Stimulated activated naive B cell treated with anti-CD40 and anti-IgM and Interleukin-4, amounts not matched to agents 10 μg/mL and 1 μg/mL and 100 μg/mL, for 72 hours (primary cell): Measurements from ENCODE around the gene RAPGEF6.
A peak's percentile ranks its signal among the peaks of the same experiment; 100 is the strongest.
"Not testable (repeated sequence)": the region's sequence is repeated elsewhere in the genome, so short reads cannot be mapped to it uniquely, and the experiment has no call there.

Experiments used
- ATAC-seq, 2 donors: fragments of 150-1000 bp; cut with Tn5 transposase; replicated peaks; 2 replicates each; pipeline ENCODE4 v1.10.0; 2021; ENCODE audit warnings: moderate library complexity in 1 of 2
- DNase-seq: peaks from one replicate; pipeline ENCODE4 v3.0.0; 2021
- H3K27ac Mint-ChIP-seq: one replicate; pipeline ENCODE4 v1.8.0; 2022; ENCODE audit warnings: mild to moderate bottlenecking, mixed read lengths
- H3K27me3 Mint-ChIP-seq, 2 donors: one replicate each; pipeline ENCODE4 v1.8.0; 2022; ENCODE audit warnings: mixed read lengths in 2 of 2
- H3K36me3 Mint-ChIP-seq, 2 donors: one replicate each; pipeline ENCODE4 v1.8.0; 2022; ENCODE audit warnings: mixed read lengths in 2 of 2, mild to moderate bottlenecking in 1 of 2
- H3K4me1 Mint-ChIP-seq, 2 donors: one replicate each; pipeline ENCODE4 v1.8.0; 2022; ENCODE audit warnings: mixed read lengths in 2 of 2, mild to moderate bottlenecking in 1 of 2
- H3K4me3 Mint-ChIP-seq, 2 donors: one replicate each; pipeline ENCODE4 v1.8.0; 2022; ENCODE audit warnings: mild to moderate bottlenecking in 2 of 2, mixed read lengths in 2 of 2, moderate library complexity in 1 of 2
- H3K9me3 Mint-ChIP-seq, 2 donors: one replicate each; pipeline ENCODE4 v1.8.0; 2022; ENCODE audit warnings: mixed read lengths in 2 of 2, mild to moderate bottlenecking in 1 of 2

RAPGEF6 gene

DNA sequence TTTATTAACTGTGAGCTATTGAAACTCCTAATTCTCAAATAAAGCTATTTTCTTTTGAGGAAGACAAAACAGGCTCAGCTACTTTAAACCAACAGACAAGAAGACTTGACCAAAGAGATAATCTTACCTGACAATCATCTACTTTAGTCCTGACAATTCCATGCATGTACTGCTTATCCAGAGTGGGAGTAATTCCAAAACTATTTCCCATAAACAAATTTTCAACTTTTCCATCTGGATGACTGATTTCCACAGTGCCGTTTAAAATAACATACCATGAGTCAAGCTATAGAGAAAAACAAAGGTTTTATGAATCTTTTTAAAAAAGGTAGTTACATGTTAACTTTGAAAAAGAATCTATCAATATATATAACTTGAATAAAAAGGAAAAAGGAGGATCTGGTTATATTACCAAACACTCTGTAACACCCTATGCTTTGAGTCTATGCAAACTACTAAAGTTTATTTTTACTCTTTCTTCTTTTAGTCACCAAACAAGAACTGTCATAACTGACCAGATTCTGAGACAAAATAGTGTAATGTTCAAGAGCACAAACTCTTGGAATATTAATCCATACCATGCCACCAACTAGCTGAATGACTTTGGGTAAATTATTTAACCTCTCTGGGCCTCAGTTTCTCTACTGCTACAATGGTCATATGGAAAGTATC, 129.7 kb downstream of the RAPGEF6 start:
- H3K27me3 Mint-ChIP-seq = no peaks in the 10 kb centered on the region
- DNase-seq (no peak), ATAC-seq (no peak)
- H3K4me1 Mint-ChIP-seq = peaks cover 3 to 8% of the 10 kb centered on the region in 2 donors
- no peak overlapping the region for H3K4me3 Mint-ChIP-seq
- H3K36me3 Mint-ChIP-seq = peaks cover 18 to 42% of the 10 kb centered on the region in 2 donors
- no peak overlapping the region for H3K27ac Mint-ChIP-seq
- peaks cover 0 to 1% of the 10 kb centered on the region in 2 donors for H3K9me3 Mint-ChIP-seq

DNA sequence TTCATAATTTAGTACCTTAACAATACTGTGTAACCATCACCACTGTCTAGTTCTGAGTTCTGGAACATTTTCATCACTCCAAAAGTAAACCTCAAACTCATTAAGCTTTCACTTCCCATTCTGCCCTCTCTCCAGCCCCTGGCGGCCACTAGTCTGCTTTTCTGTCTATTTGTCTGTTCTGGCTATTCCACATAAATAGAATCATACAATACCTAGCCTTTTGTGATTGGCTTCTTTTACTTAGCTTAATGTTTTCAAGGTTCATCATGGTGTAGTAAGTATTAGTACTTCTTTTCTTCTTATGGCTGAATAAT, 138.7 kb downstream of the RAPGEF6 start:
- peaks cover 26 to 63% of the 10 kb centered on the region in 2 donors for H3K36me3 Mint-ChIP-seq
- peak overlapping the region in 1 of 2 donors; percentile 14 for H3K4me3 Mint-ChIP-seq
- no peak overlapping the region for H3K27ac Mint-ChIP-seq
- ATAC-seq (peak; percentile 100), DNase-seq (peak; percentile 28)
- H3K27me3 Mint-ChIP-seq = no peaks in the 10 kb centered on the region
- no peaks in the 10 kb centered on the region for H3K9me3 Mint-ChIP-seq
- peaks cover 5 to 22% of the 10 kb centered on the region in 2 donors for H3K4me1 Mint-ChIP-seq

DNA sequence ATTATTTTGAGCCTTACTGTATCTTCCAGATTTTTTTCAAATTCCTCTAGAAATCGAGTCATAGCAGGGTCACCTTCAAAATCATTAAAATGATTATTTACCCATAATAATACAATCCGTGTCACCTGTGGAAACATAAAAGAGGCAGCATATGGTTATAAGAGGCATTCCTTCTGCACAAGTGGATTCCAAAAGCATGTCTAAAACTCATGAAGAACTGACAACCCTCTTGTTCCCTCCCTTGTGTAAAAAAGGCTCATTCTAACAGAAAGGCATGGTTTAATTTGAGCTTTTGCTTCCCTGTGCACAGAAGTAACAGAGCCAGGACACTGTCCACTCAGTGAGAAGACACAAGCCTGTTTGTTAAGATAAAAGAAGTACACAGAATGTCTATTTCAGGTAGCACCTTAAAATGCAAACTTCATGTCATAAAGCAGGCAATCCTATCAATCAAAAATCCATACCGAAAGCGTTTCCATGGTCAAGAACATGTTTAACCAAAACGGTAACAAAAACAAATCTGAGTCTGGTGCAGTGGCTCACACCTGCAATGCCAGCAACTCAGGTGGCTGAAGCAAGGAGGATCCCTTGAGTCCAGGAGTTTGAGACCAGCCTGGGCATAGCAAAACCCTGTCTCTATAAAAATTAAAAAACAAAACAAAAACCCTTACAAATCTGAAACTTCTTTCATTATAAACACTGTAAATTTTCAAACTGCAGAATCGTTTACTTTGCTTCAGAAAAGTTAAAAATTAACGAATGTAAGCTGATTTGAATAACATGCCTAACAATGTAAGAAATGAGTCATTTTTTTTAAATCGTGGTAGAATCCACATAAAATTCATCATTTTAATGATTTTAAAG, 139.3 kb downstream of the RAPGEF6 start:
- Mint-ChIP-seq H3K27me3 (no peaks in the 10 kb centered on the region), H3K36me3 (peaks cover 27 to 58% of the 10 kb centered on the region in 2 donors), H3K9me3 (no peaks in the 10 kb centered on the region), H3K4me1 (peaks cover 5 to 28% of the 10 kb centered on the region in 2 donors), H3K4me3 (no peak overlapping the region), H3K27ac (no peak overlapping the region)
- no peak for DNase-seq
- no peak for ATAC-seq

- H3K9me3 Mint-ChIP-seq = no peaks in the 10 kb centered on the region
- H3K4me3 Mint-ChIP-seq = no peak overlapping the region
- H3K4me1 Mint-ChIP-seq = peaks cover 8 to 42% of the 10 kb centered on the region in 2 donors
- H3K27me3 Mint-ChIP-seq = no peaks in the 10 kb centered on the region
- DNase-seq (no peak), ATAC-seq (no peak)
- no peak overlapping the region for H3K27ac Mint-ChIP-seq
- H3K36me3 Mint-ChIP-seq = peaks cover 34 to 53% of the 10 kb centered on the region in 2 donors
Measured at GRCh38 chr5:131491749-131492148, 143.3 kb downstream of the RAPGEF6 start.

DNA sequence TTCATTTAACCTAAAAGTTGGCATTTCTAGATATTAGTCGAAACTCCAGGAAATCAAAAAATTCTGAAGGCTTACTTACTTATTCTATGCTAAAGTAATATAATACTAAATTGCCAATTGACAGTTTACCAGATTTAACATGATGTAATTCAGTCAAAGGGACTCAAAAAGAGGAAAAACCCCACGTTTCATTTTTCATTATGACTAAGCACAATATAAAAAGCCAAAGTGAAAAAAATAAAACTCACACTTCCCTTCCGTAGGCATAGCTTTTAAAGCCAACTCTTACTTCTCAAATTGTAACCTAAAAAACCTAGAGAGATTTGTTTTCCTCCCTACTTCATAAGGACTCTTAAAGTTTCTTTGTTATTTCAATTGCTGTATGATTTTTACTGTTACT, 146.6 kb downstream of the RAPGEF6 start:
- Mint-ChIP-seq H3K4me1 (peaks cover 5 to 21% of the 10 kb centered on the region in 2 donors), H3K36me3 (peaks cover 20 to 51% of the 10 kb centered on the region in 2 donors), H3K27me3 (no peaks in the 10 kb centered on the region), H3K4me3 (no peak overlapping the region), H3K27ac (no peak overlapping the region), H3K9me3 (no peaks in the 10 kb centered on the region)
- ATAC-seq (peak; percentile 85 to 89), DNase-seq (no peak)

- H3K36me3 Mint-ChIP-seq = peaks cover 22 to 54% of the 10 kb centered on the region in 2 donors
- H3K27me3 Mint-ChIP-seq, DNase-seq, H3K4me3 Mint-ChIP-seq, ATAC-seq, H3K9me3 Mint-ChIP-seq, H3K27ac Mint-ChIP-seq: not testable (repeated sequence)
- H3K4me1 Mint-ChIP-seq = peaks cover 5 to 25% of the 10 kb centered on the region in 2 donors
Measured at GRCh38 chr5:131487371-131487770, 147.7 kb downstream of the RAPGEF6 start.

DNA sequence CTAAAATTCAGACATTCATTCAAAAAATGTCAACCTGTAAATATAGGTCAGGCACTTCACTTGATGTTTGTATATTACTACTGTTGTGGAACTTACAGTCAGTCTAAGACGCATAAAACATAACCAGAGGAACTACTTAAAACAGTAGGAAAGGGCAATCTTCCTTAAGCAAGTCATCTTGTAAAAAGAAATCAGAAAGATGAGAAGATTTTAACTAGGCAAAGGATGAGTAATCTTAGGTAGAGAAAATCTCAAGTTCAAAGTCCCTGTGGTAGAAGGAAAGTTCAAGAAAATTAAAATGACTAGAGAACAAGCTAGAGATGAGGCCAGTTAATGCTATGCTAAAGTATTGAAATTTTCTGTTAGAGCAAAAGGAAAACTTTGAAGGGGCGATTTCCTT, 152.4 kb downstream of the RAPGEF6 start:
- Mint-ChIP-seq H3K9me3 (no peaks in the 10 kb centered on the region), H3K27ac (no peak overlapping the region), H3K27me3 (no peaks in the 10 kb centered on the region), H3K4me3 (no peak overlapping the region), H3K4me1 (peaks cover 0 to 11% of the 10 kb centered on the region in 2 donors), H3K36me3 (peaks cover 21 to 63% of the 10 kb centered on the region in 2 donors)
- no peak for DNase-seq
- ATAC-seq = no peak

- ATAC-seq (no peak), DNase-seq (no peak)
- no peaks in the 10 kb centered on the region for H3K9me3 Mint-ChIP-seq
- peaks cover 0 to 11% of the 10 kb centered on the region in 2 donors for H3K4me1 Mint-ChIP-seq
- H3K36me3 Mint-ChIP-seq = peaks cover 14 to 60% of the 10 kb centered on the region in 2 donors
- no peak overlapping the region for H3K4me3 Mint-ChIP-seq
- H3K27ac Mint-ChIP-seq = no peak overlapping the region
- H3K27me3 Mint-ChIP-seq = no peaks in the 10 kb centered on the region
Measured at GRCh38 chr5:131481569-131481968, 153.5 kb downstream of the RAPGEF6 start.

DNA sequence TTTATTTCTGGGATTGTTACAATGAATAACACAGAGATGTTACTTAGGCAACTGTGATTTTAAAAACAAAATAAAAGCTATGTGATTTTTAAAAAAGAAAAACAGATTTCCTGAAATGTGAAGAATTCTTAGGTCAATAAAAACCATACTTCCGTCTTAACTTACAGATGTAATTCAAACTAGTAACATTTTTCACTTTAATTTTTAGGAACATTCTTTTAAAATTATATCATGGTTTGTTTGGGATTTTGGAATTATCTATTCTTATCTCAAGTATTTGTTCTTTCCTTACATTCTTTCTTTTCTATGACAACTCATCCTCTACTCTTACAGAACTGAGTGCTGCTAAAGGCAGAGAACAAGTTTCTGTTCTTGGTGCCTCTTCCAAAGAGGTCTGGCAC, 159.5 kb downstream of the RAPGEF6 start:
- H3K27me3 Mint-ChIP-seq = no peaks in the 10 kb centered on the region
- DNase-seq = no peak
- no peak for ATAC-seq
- H3K36me3 Mint-ChIP-seq = peaks cover 14 to 44% of the 10 kb centered on the region in 2 donors
- H3K4me1 Mint-ChIP-seq = peaks cover 0 to 2% of the 10 kb centered on the region in 2 donors
- no peak overlapping the region for H3K4me3 Mint-ChIP-seq
- H3K27ac Mint-ChIP-seq = no peak overlapping the region
- H3K9me3 Mint-ChIP-seq = no peaks in the 10 kb centered on the region

DNA sequence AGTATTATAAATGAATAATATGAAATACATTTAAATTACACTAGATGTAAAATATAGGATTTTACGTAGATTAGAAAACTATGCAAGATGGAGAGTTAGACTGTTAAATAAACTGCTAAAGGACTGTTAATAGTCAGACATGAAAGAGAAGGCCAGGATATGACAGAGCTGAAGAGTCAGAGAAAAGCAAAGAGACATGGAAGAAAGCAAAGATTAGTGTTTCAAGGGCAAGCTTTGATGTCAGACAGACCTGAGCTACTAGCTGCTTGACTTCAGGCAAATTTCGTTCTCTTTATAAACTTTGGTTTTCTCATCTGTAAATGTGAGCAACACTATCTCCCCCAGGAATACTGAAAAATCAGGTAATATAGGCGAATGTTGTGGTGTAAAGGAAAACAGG, 161.3 kb downstream of the RAPGEF6 start:
- no peaks in the 10 kb centered on the region for H3K9me3 Mint-ChIP-seq
- DNase-seq = no peak
- no peak overlapping the region for H3K4me3 Mint-ChIP-seq
- peaks cover 15 to 44% of the 10 kb centered on the region in 2 donors for H3K36me3 Mint-ChIP-seq
- no peaks in the 10 kb centered on the region for H3K27me3 Mint-ChIP-seq
- ATAC-seq = no peak
- peaks cover 0 to 2% of the 10 kb centered on the region in 2 donors for H3K4me1 Mint-ChIP-seq
- H3K27ac Mint-ChIP-seq = no peak overlapping the region

DNA sequence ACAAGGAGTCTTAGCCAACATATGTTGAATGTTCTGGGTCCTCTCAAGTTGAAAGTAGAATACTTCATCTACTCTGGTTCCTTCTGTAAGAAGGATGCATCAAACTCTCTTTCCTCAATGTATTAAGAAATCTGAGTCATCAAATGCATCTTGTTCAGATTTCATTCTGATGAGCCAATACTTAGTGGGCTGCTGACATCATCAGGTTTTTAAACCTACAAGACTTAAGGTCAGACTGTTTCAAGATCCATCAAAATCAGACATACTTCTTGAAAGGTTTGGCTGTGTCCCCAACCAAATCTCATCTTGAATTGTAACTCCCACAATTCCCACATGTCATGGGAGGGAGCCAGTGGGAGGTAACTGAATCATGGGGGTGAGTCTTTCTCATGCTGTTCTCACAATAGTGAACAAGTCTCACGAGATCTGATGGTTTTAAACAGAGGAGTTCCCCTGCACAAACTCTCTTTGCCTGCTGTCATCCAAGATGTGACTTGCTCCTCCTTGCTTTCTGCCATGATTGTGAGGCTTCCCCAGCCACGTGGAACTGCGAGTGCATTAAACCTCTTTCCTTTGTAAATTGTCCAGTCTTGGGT, 168.8 kb downstream of the RAPGEF6 start:
- no peak for DNase-seq
- H3K9me3 Mint-ChIP-seq = no peaks in the 10 kb centered on the region
- no peaks in the 10 kb centered on the region for H3K27me3 Mint-ChIP-seq
- no peak for ATAC-seq
- H3K4me3 Mint-ChIP-seq = no peak overlapping the region
- peaks cover 5 to 7% of the 10 kb centered on the region in 2 donors for H3K4me1 Mint-ChIP-seq
- no peak overlapping the region for H3K27ac Mint-ChIP-seq
- H3K36me3 Mint-ChIP-seq = peaks cover 24 to 49% of the 10 kb centered on the region in 2 donors

DNA sequence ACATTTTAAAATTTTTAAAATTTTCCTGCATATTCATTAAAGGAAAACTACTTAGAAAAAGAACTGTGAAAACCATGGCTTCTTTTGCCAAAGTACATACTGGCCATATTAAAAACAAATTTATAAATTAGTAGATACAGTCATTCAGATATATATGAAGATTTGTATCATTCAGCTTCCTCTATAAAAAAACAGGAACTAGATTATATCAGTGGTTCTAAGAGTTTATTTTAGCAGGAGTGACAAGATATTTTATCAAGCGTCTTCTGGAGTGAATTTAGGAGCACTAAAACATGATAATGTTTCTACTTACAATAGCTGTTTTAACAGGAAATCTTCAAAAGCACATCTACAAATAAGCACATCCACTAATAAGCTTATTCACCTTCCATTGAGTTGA, 171.4 kb downstream of the RAPGEF6 start:
- no peak for DNase-seq
- Mint-ChIP-seq H3K36me3 (peaks cover 31 to 49% of the 10 kb centered on the region in 2 donors), H3K27me3 (no peaks in the 10 kb centered on the region), H3K4me3 (no peak overlapping the region), H3K9me3 (no peaks in the 10 kb centered on the region), H3K4me1 (peaks cover 4 to 5% of the 10 kb centered on the region in 2 donors), H3K27ac (peak overlapping the region; percentile 3)
- ATAC-seq = no peak

GRCh38 chr5:131462454-131462853, 172.6 kb downstream of the RAPGEF6 start:
- peaks cover 4 to 5% of the 10 kb centered on the region in 2 donors for H3K4me1 Mint-ChIP-seq
- H3K36me3 Mint-ChIP-seq = peaks cover 30 to 49% of the 10 kb centered on the region in 2 donors
- no peaks in the 10 kb centered on the region for H3K27me3 Mint-ChIP-seq
- no peak overlapping the region for H3K27ac Mint-ChIP-seq
- H3K4me3 Mint-ChIP-seq = no peak overlapping the region
- ATAC-seq (no peak), DNase-seq (no peak)
- no peaks in the 10 kb centered on the region for H3K9me3 Mint-ChIP-seq

GRCh38 chr5:131461742-131462141, 173.3 kb downstream of the RAPGEF6 start:
- peaks cover 3 to 4% of the 10 kb centered on the region in 2 donors for H3K4me1 Mint-ChIP-seq
- peaks cover 26 to 48% of the 10 kb centered on the region in 2 donors for H3K36me3 Mint-ChIP-seq
- no peak overlapping the region for H3K27ac Mint-ChIP-seq
- H3K27me3 Mint-ChIP-seq = no peaks in the 10 kb centered on the region
- no peak for DNase-seq
- ATAC-seq = no peak
- no peak overlapping the region for H3K4me3 Mint-ChIP-seq
- H3K9me3 Mint-ChIP-seq = no peaks in the 10 kb centered on the region
